Naive B cell (primary cell): ENCODE data around the gene MMD. TPM values are rescaled to one million over a fixed set of nuclear protein-coding genes. Genes with fewer than 3 reads are reported as not detected.

Experiments used
- ATAC-seq, 2 donors: fragments of 150-1000 bp; cut with Tn5 transposase; 2 replicates each; pipeline ENCODE4 v1.10.0; 2021; ENCODE audit warnings: low read depth in 2 of 2, mild to moderate bottlenecking in 2 of 2, moderate library complexity in 2 of 2
- DNase-seq: peaks from one replicate; pipeline ENCODE4 v3.0.0; 2022
- H3K27ac Mint-ChIP-seq, 6 donors: one replicate each; pipeline ENCODE4 v1.8.0; 2020 to 2022; ENCODE audit warnings: mild to moderate bottlenecking in 6 of 6, mixed read lengths in 6 of 6, moderate library complexity in 5 of 6, inconsistent platforms in 2 of 6
- H3K27me3 Mint-ChIP-seq, 3 donors: one replicate each; pipeline ENCODE4 v1.8.0; 2021 to 2022; ENCODE audit warnings: mixed read lengths in 3 of 3, mild to moderate bottlenecking in 1 of 3
- H3K36me3 Mint-ChIP-seq, 2 donors: one replicate each; pipeline ENCODE4 v1.8.0; 2020 to 2022; ENCODE audit warnings: mixed read lengths in 2 of 2, inconsistent platforms in 1 of 2, mild to moderate bottlenecking in 1 of 2
- H3K4me1 Mint-ChIP-seq, 3 donors: one replicate each; pipeline ENCODE4 v1.8.0; 2020 to 2022; ENCODE audit warnings: mixed read lengths in 3 of 3, inconsistent platforms in 1 of 3, mild to moderate bottlenecking in 1 of 3, moderate library complexity in 1 of 3
- H3K4me3 Mint-ChIP-seq, 8 donors: one replicate each; pipeline ENCODE4 v1.8.0; 2020 to 2022; ENCODE audit warnings: mild to moderate bottlenecking in 8 of 8, mixed read lengths in 8 of 8, moderate library complexity in 8 of 8, inconsistent platforms in 2 of 8
- H3K9me3 Mint-ChIP-seq, 7 donors: one replicate each; pipeline ENCODE4 v1.8.0; 2020 to 2022; ENCODE audit warnings: mixed read lengths in 7 of 7, mild to moderate bottlenecking in 5 of 7, inconsistent platforms in 2 of 7, moderate library complexity in 1 of 7
- polyA plus RNA-seq, 6 donors: library from polyadenylated mRNA; unstranded; fragments of 300-500 nt; fragmentation: Illumina TruSeq; gene quantifications; one replicate each; pipeline ENCODE4 v1.2.3, GENCODE V29; 2021; ENCODE audit warnings: low read depth in 6 of 6

MMD gene
- polyA plus RNA-seq, 6 donors from 2014 or later, result 21.3 to 53.8 (median 32.0) TPM

DNA sequence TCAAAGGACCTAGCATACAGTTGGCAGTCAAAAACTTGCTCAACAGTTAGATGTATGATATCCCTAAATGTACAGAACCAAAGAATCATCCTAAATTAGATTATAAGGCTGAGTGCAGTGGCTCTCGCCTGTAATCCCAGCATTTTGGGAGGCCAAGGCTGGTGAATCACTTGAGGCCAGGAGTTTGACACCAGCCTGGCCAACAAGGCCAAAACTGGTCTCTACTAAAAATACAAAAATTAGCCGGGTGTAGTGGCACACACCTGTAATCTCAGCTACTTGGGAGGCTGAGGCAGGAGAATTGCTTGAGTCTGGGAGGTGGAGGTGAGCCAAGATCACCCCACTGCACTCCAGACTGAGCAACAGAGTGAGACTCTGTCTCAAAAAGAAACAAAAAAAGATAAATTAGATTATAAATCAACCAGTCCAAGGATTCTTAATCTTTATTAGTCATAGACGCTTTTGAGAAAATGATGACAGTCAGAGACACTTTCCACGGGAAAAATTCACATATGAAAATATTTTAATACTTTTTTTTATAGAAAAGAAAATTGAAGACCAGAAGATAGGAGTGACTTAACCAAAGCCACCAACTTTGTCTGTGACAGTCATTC, 77.6 kb downstream of the MMD start:
- Mint-ChIP-seq H3K27me3 (peaks cover 30 to 45% (median 34%) of the 10 kb centered on the region in 3 donors), H3K4me1 (peaks cover 4 to 6% (median 4%) of the 10 kb centered on the region in 3 donors), H3K27ac (no peak overlapping the region), H3K9me3 (peaks cover 0 to 9% (median 4%) of the 10 kb centered on the region in 7 donors), H3K4me3 (no peak overlapping the region), H3K36me3 (peaks cover 0 to 5% of the 10 kb centered on the region in 2 donors)
- DNase-seq (no peak), ATAC-seq (no peak)

DNA sequence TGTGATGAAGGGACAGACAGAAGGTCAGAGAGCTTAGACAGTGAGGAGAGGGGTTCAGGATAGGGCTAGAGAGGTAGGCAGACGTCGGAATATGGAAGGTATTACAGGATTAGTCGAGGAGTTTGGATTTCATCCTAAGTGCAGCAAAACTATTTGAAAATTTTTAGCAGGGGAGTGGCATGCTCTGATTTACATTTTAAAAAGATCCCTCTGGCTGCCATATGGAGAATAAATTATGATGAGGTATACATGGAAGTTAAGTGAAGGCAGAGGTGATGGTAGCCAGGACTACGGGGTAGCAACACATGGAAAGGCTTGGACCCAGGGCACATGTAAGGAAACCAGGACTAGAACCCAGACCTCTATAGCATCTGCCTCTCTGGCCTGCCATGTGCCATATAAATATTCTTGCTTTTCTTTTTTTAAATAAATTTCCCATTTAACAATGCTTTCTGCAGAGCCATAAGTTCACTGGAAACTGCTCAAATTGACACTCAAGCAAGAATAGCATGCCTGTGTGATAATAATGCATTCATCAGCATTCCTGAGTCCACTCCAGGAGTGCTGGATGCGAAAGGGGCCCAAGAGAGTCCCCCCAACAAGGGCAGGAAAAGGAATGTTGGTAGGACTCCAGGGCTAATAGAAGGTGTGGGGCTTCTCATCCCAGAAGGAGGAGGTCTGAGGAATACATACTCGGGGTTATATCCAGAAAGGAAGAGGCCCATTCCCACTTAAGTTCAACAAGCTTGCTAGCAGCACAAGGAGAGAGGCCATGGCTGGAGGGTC, 78.6 kb downstream of the MMD start:
- no peaks in the 10 kb centered on the region for H3K4me1 Mint-ChIP-seq
- DNase-seq (no peak), ATAC-seq (no peak)
- H3K27me3 Mint-ChIP-seq, result peaks cover 35 to 49% (median 40%) of the 10 kb centered on the region in 3 donors
- peaks cover 0 to 13% (median 4%) of the 10 kb centered on the region in 7 donors for H3K9me3 Mint-ChIP-seq
- peaks cover 0 to 5% of the 10 kb centered on the region in 2 donors for H3K36me3 Mint-ChIP-seq
- H3K4me3 Mint-ChIP-seq, result no peak overlapping the region
- H3K27ac Mint-ChIP-seq, result no peak overlapping the region

Other genes starting within 250 kb of the MMD start
- not detected for gene HLF, start 156.9 kb downstream of the MMD start, polyA plus RNA-seq
- not detected for gene SMIM36, start 89.6 kb upstream of the MMD start, polyA plus RNA-seq